ENCODE results near the gene MPHOSPH6. TPM values are rescaled to one million over a fixed set of nuclear protein-coding genes. Genes with fewer than 3 reads are reported as not detected.
"Not testable (repeated sequence)": the region's sequence is repeated elsewhere in the genome, so short reads cannot be mapped to it uniquely, and the experiment has no call there.

Gene MPHOSPH6
- total and polyA plus RNA-seq, 2 donors = 26.1 to 38.8 TPM

- H3K27me3 ChIP-seq (ENCODE audit: control insufficient read depth in 2 of 2, insufficient read depth in 1 of 2, low read length in 1 of 2); H3K4me3 ChIP-seq (ENCODE audit: low read length in 2 of 2); H3K9me3 ChIP-seq (ENCODE audit: control insufficient read depth in 2 of 2, insufficient read depth in 1 of 2, low read length in 1 of 2); H3K4me1 ChIP-seq (ENCODE audit: control insufficient read depth in 2 of 2, insufficient read depth in 2 of 2, low read length in 2 of 2); H3K36me3 ChIP-seq (ENCODE audit: control insufficient read depth in 2 of 2, insufficient read depth in 2 of 2, low read length in 1 of 2); H3K27ac ChIP-seq (ENCODE audit: low read depth in 1 of 2, low read length in 1 of 2); DNase-seq (ENCODE audit: low read depth in 6 of 9, low spot score in 9 of 9): not testable (repeated sequence)
- WGBS = 85% methylated on average over 19 of the region's 19 CpGs
Observed at GRCh38 chr16:82139286-82139571, 30.8 kb downstream of the MPHOSPH6 start.

GRCh38 chr16:82138478-82139285, 31.3 kb downstream of the MPHOSPH6 start:
- Histone ChIP-seq H3K36me3 (ENCODE audit: control insufficient read depth in 2 of 2, insufficient read depth in 2 of 2, low read length in 1 of 2) (no peaks in the 10 kb centered on the region), H3K4me3 (ENCODE audit: low read length in 2 of 2) (no peak overlapping the region), H3K9me3 (ENCODE audit: control insufficient read depth in 2 of 2, insufficient read depth in 1 of 2, low read length in 1 of 2) (no peaks in the 10 kb centered on the region), H3K4me1 (ENCODE audit: control insufficient read depth in 2 of 2, insufficient read depth in 2 of 2, low read length in 2 of 2) (peaks cover 5 to 7% of the 10 kb centered on the region in 2 donors), H3K27ac (ENCODE audit: low read depth in 1 of 2, low read length in 1 of 2) (no peak overlapping the region), H3K27me3 (ENCODE audit: control insufficient read depth in 2 of 2, insufficient read depth in 1 of 2, low read length in 1 of 2) (no peaks in the 10 kb centered on the region)
- WGBS = 91% methylated on average over 15 of the region's 15 CpGs
- no peak for DNase-seq (ENCODE audit: low read depth in 6 of 9, low spot score in 9 of 9)

GRCh38 chr16:82137822-82138167, 32.2 kb downstream of the MPHOSPH6 start:
- Histone ChIP-seq H3K4me1 (ENCODE audit: control insufficient read depth in 2 of 2, insufficient read depth in 2 of 2, low read length in 2 of 2) (peaks cover 6 to 11% of the 10 kb centered on the region in 2 donors), H3K4me3 (ENCODE audit: low read length in 2 of 2) (no peak overlapping the region), H3K27ac (ENCODE audit: low read depth in 1 of 2, low read length in 1 of 2) (no peak overlapping the region), H3K27me3 (ENCODE audit: control insufficient read depth in 2 of 2, insufficient read depth in 1 of 2, low read length in 1 of 2) (no peaks in the 10 kb centered on the region), H3K36me3 (ENCODE audit: control insufficient read depth in 2 of 2, insufficient read depth in 2 of 2, low read length in 1 of 2) (no peaks in the 10 kb centered on the region), H3K9me3 (ENCODE audit: control insufficient read depth in 2 of 2, insufficient read depth in 1 of 2, low read length in 1 of 2) (no peaks in the 10 kb centered on the region)
- DNase-seq (ENCODE audit: low read depth in 6 of 9, low spot score in 9 of 9) = no peak
- WGBS = 92% methylated on average over 3 of the region's 3 CpGs

GRCh38 chr16:82136956-82137821, 32.8 kb downstream of the MPHOSPH6 start:
- H3K9me3 ChIP-seq (ENCODE audit: control insufficient read depth in 2 of 2, insufficient read depth in 1 of 2, low read length in 1 of 2) = no peaks in the 10 kb centered on the region
- DNase-seq (ENCODE audit: low read depth in 6 of 9, low spot score in 9 of 9) = no peak
- 95% methylated on average over 9 of the region's 9 CpGs for WGBS
- no peaks in the 10 kb centered on the region for H3K27me3 ChIP-seq (ENCODE audit: control insufficient read depth in 2 of 2, insufficient read depth in 1 of 2, low read length in 1 of 2)
- H3K4me1 ChIP-seq (ENCODE audit: control insufficient read depth in 2 of 2, insufficient read depth in 2 of 2, low read length in 2 of 2) = peaks cover 6 to 11% of the 10 kb centered on the region in 2 donors
- H3K4me3 ChIP-seq (ENCODE audit: low read length in 2 of 2) = no peak overlapping the region
- no peaks in the 10 kb centered on the region for H3K36me3 ChIP-seq (ENCODE audit: control insufficient read depth in 2 of 2, insufficient read depth in 2 of 2, low read length in 1 of 2)
- no peak overlapping the region for H3K27ac ChIP-seq (ENCODE audit: low read depth in 1 of 2, low read length in 1 of 2)

GRCh38 chr16:82135844-82136243, 34.2 kb downstream of the MPHOSPH6 start:
- no peak for DNase-seq (ENCODE audit: low read depth in 6 of 9, low spot score in 9 of 9)
- H3K4me1 ChIP-seq (ENCODE audit: control insufficient read depth in 2 of 2, insufficient read depth in 2 of 2, low read length in 2 of 2) = peaks cover 6 to 11% of the 10 kb centered on the region in 2 donors
- H3K36me3 ChIP-seq (ENCODE audit: control insufficient read depth in 2 of 2, insufficient read depth in 2 of 2, low read length in 1 of 2) = no peaks in the 10 kb centered on the region
- no peak overlapping the region for H3K4me3 ChIP-seq (ENCODE audit: low read length in 2 of 2)
- no peaks in the 10 kb centered on the region for H3K27me3 ChIP-seq (ENCODE audit: control insufficient read depth in 2 of 2, insufficient read depth in 1 of 2, low read length in 1 of 2)
- H3K27ac ChIP-seq (ENCODE audit: low read depth in 1 of 2, low read length in 1 of 2) = no peak overlapping the region
- WGBS = 92% methylated on average over 8 of the region's 8 CpGs
- H3K9me3 ChIP-seq (ENCODE audit: control insufficient read depth in 2 of 2, insufficient read depth in 1 of 2, low read length in 1 of 2) = no peaks in the 10 kb centered on the region

- WGBS = 97% methylated on average over 8 of the region's 8 CpGs
Observed at GRCh38 chr16:82134846-82135245, 35.2 kb downstream of the MPHOSPH6 start.

GRCh38 chr16:82133798-82134197, 36.2 kb downstream of the MPHOSPH6 start:
- peaks cover 6 to 11% of the 10 kb centered on the region in 2 donors for H3K4me1 ChIP-seq (ENCODE audit: control insufficient read depth in 2 of 2, insufficient read depth in 2 of 2, low read length in 2 of 2)
- H3K9me3 ChIP-seq (ENCODE audit: control insufficient read depth in 2 of 2, insufficient read depth in 1 of 2, low read length in 1 of 2) = no peaks in the 10 kb centered on the region
- H3K36me3 ChIP-seq (ENCODE audit: control insufficient read depth in 2 of 2, insufficient read depth in 2 of 2, low read length in 1 of 2) = no peaks in the 10 kb centered on the region
- H3K27me3 ChIP-seq (ENCODE audit: control insufficient read depth in 2 of 2, insufficient read depth in 1 of 2, low read length in 1 of 2) = no peaks in the 10 kb centered on the region
- DNase-seq (ENCODE audit: low read depth in 6 of 9, low spot score in 9 of 9) = peak in 8 of 9 donors; percentile 13 to 75 (median 32)
- H3K4me3 ChIP-seq (ENCODE audit: low read length in 2 of 2) = no peak overlapping the region
- 19% methylated on average over 6 of the region's 6 CpGs for WGBS
- H3K27ac ChIP-seq (ENCODE audit: low read depth in 1 of 2, low read length in 1 of 2) = peak overlapping the region in 1 of 2 donors; percentile 50

More at GRCh38 chr16:82134846-82135245, 35.2 kb downstream of the MPHOSPH6 start:
- peaks cover 6 to 11% of the 10 kb centered on the region in 2 donors for H3K4me1 ChIP-seq (ENCODE audit: control insufficient read depth in 2 of 2, insufficient read depth in 2 of 2, low read length in 2 of 2)
- H3K27ac ChIP-seq (ENCODE audit: low read depth in 1 of 2, low read length in 1 of 2) = no peak overlapping the region
- H3K27me3 ChIP-seq (ENCODE audit: control insufficient read depth in 2 of 2, insufficient read depth in 1 of 2, low read length in 1 of 2) = no peaks in the 10 kb centered on the region
- H3K4me3 ChIP-seq (ENCODE audit: low read length in 2 of 2) = no peak overlapping the region
- no peaks in the 10 kb centered on the region for H3K36me3 ChIP-seq (ENCODE audit: control insufficient read depth in 2 of 2, insufficient read depth in 2 of 2, low read length in 1 of 2)
- DNase-seq (ENCODE audit: low read depth in 6 of 9, low spot score in 9 of 9) = no peak
- H3K9me3 ChIP-seq (ENCODE audit: control insufficient read depth in 2 of 2, insufficient read depth in 1 of 2, low read length in 1 of 2) = no peaks in the 10 kb centered on the region

- Histone ChIP-seq H3K4me3 (ENCODE audit: low read length in 2 of 2) (no peak overlapping the region), H3K4me1 (ENCODE audit: control insufficient read depth in 2 of 2, insufficient read depth in 2 of 2, low read length in 2 of 2) (peaks cover 6% of the 10 kb centered on the region in 2 donors), H3K27me3 (ENCODE audit: control insufficient read depth in 2 of 2, insufficient read depth in 1 of 2, low read length in 1 of 2) (no peaks in the 10 kb centered on the region), H3K9me3 (ENCODE audit: control insufficient read depth in 2 of 2, insufficient read depth in 1 of 2, low read length in 1 of 2) (no peaks in the 10 kb centered on the region), H3K36me3 (ENCODE audit: control insufficient read depth in 2 of 2, insufficient read depth in 2 of 2, low read length in 1 of 2) (no peaks in the 10 kb centered on the region), H3K27ac (ENCODE audit: low read depth in 1 of 2, low read length in 1 of 2) (no peak overlapping the region)
- 93% methylated on average over 3 of the region's 3 CpGs for WGBS
- DNase-seq (ENCODE audit: low read depth in 6 of 9, low spot score in 9 of 9) = no peak
Observed at GRCh38 chr16:82129881-82130280, 40.1 kb downstream of the MPHOSPH6 start.

- Histone ChIP-seq H3K4me1 (ENCODE audit: control insufficient read depth in 2 of 2, insufficient read depth in 2 of 2, low read length in 2 of 2) (no peaks in the 10 kb centered on the region), H3K36me3 (ENCODE audit: control insufficient read depth in 2 of 2, insufficient read depth in 2 of 2, low read length in 1 of 2) (no peaks in the 10 kb centered on the region), H3K27ac (ENCODE audit: low read depth in 1 of 2, low read length in 1 of 2) (no peak overlapping the region), H3K4me3 (ENCODE audit: low read length in 2 of 2) (no peak overlapping the region), H3K9me3 (ENCODE audit: control insufficient read depth in 2 of 2, insufficient read depth in 1 of 2, low read length in 1 of 2) (no peaks in the 10 kb centered on the region), H3K27me3 (ENCODE audit: control insufficient read depth in 2 of 2, insufficient read depth in 1 of 2, low read length in 1 of 2) (no peaks in the 10 kb centered on the region)
- no peak for DNase-seq (ENCODE audit: low read depth in 6 of 9, low spot score in 9 of 9)
- 97% methylated on average over 3 of the region's 3 CpGs for WGBS
Observed at GRCh38 chr16:82124651-82125050, 45.4 kb downstream of the MPHOSPH6 start.

Data from thymus (tissue), 11 donors.